HG03045 (cell line): ENCODE results near the gene RNF157.

ENCODE experiments used
- ATAC-seq: cut with Tn5 transposase; IDR thresholded peaks from one replicate; pipeline ENCODE4 v1.9.1; 2021; ENCODE audit warnings: mild to moderate bottlenecking, moderate library complexity; ENCODE audit not compliant: unreplicated experiment

RNF157 gene

GRCh38 chr17:76145231-76146052 lies 94.9 kb downstream of the RNF157 start:
- ATAC-seq: no peak

- no peak for ATAC-seq
Measured at GRCh38 chr17:76142585-76143041, 97.7 kb downstream of the RNF157 start.

GRCh38 chr17:76142039-76142584 lies 98.2 kb downstream of the RNF157 start:
- no peak for ATAC-seq

- peak; percentile 64 for ATAC-seq
Measured at GRCh38 chr17:76141212-76142038, 98.9 kb downstream of the RNF157 start, which contains the start of gene FOXJ1. TSS of gene FOXJ1 (minus strand) at chr17:76141245. CDS start at chr17:76140395, 850 bp downstream.

DNA sequence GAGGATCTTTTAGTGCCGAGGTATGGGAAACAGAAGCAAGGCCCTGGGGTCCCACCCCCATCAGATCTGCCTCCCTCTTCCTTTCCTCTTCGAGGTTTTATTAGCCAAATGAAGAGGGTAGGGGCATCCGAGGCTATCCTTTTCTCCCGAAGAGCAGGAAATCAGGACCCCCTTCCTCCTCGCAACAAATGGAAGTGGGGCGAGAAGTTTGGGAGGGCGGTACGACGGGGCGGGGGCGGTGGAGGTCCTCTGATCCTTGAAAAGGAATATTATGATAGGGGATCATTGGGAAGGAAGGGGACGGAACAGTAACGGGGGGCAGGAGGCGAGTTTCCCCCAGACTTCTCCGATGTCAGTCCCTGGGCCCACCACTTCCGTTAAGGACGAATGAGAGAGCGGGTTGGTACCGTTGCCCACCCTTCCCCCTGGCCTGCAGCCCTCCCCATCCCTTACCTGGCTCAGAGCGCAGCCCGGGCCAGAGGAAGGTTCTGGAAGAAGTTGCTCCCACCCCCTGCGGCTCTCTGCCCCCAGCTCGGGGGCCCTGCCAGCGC lies 99.6 kb downstream of the RNF157 start:
- peak; percentile 2 for ATAC-seq

GRCh38 chr17:76139801-76140660 lies 100.3 kb downstream of the RNF157 start:
- no peak for ATAC-seq

- no peak for ATAC-seq
Measured at GRCh38 chr17:76138896-76139752, 101.2 kb downstream of the RNF157 start.

DNA sequence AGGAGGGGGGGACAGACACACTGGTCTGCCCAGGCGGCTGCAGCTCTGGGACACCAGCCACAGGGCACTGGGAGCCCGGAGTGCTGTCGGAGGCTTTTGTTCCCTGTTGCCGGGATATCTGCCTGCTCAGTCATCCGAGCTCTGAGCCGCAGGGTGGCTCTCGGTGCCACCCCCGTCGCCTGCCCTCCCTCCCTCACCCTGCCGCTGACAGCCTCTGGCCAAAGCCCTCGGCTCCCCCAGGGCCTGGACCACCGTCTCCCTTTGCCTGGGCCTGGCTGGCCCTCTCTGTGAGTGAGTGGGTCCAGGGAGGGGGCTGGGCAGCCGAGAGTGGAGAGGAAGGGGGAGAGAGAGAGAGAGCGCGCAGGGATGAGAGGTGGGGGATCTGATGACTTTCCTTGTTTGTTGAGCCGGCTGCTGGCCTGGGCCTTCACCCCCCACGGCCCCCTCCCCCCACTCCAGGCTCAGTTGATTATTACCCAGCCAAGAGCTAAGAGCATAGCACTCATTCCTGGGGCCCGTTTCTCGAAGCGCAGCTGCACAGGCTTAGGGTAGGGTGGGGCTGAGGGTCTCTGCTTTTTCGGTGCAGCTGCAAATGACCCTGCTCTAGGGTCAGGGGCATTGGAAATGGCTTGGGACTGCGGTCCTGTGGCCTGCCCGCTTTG lies 101.9 kb downstream of the RNF157 start:
- ATAC-seq: no peak

DNA sequence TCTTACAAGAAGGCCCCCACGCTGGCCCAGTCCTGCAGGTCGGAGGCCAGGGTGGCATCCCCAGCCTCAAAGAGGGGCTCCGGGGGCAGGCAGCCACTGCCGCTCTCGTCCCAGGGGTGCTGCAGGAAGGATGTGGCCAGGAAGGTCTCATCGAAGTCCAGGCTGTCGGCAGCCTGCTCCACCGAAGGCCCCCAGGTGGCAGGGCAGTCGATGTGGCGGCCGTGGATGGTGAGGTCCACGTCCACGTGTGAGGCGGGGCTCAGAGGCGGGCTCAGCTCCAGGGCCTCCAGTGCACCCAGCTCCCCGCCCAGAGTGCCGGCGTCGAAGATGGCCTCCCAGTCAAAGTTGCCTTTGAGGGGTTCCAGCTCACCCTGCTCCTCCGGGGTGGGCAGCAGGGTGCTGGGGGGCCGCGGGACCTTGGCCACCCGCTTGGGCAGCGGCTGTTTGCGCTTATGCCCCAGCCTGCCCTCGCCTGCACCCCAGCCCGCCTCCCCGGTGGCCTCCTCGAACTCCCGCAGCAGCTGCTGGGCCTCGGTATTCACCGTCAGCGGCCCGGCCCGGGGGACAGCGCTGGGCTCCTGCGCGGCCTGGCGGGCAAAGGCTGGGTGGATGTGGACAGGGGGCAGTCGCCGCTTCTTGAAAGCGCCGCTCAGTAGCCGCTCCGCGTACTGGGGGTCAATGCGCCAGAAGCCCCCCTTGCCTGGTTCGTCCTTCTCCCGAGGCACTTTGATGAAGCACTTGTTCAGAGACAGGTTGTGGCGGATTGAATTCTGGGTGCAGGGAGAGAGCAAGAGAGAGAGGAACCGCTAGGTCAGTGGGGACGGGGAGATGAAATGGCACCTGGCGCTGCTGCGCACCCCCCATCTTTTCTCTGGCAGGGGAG lies 102.7 kb downstream of the RNF157 start:
- no peak for ATAC-seq

- ATAC-seq: no peak
Measured at GRCh38 chr17:76137001-76137350, 103.3 kb downstream of the RNF157 start.

DNA sequence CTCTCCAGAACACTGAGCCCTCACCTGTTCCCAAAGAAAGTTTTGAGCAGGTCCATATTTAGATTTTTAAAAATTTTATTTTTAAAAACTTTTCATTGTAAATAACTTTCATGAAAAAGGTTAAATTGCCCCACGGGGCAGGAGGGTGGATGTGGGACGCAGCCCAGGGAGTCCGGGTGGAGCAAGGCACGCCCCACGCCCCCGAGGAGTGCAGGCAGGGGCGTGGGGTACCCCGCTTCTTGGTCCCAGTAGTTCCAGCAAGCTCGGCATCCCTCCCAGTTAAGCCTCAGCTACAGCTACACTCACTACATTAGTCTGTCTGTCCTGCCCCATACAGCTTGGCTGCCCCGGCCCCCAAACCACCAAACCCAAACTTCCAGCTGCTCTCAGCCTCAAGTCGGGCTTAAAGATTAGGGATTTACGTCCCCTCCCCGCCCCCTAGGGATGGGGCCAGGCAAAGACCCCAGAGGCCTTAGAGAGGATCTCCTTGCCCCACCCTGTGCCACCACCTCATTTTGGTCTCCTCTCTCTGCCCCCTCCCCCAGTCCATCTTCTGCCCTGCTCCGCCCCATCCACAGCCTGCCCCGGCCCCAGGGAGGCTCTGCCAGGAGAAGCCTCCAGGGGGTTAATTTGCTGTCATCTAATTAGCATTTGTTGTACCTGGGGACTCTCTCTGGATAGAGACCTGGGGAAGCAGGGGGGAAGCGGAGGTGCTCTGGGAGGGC lies 103.9 kb downstream of the RNF157 start:
- no peak for ATAC-seq

DNA sequence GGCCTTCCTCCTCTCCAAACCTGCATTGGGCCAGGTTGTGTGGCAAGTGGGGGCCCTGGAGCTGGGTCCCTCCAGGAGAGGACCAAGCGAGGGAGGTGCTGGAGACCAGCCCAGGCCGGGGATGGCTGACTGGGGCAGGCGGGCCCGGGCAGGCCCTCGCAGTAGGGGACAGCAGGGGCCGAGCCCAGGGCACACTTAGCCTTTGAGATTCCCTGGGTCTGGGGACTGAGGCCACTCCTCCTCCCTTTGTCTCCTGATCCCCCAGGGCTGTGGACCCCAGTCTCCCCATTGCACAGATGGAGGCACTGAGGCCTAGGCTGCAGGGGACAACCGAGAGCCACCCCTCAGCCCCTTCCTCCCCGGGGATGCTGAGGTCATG lies 104.5 kb downstream of the RNF157 start:
- ATAC-seq: no peak

DNA sequence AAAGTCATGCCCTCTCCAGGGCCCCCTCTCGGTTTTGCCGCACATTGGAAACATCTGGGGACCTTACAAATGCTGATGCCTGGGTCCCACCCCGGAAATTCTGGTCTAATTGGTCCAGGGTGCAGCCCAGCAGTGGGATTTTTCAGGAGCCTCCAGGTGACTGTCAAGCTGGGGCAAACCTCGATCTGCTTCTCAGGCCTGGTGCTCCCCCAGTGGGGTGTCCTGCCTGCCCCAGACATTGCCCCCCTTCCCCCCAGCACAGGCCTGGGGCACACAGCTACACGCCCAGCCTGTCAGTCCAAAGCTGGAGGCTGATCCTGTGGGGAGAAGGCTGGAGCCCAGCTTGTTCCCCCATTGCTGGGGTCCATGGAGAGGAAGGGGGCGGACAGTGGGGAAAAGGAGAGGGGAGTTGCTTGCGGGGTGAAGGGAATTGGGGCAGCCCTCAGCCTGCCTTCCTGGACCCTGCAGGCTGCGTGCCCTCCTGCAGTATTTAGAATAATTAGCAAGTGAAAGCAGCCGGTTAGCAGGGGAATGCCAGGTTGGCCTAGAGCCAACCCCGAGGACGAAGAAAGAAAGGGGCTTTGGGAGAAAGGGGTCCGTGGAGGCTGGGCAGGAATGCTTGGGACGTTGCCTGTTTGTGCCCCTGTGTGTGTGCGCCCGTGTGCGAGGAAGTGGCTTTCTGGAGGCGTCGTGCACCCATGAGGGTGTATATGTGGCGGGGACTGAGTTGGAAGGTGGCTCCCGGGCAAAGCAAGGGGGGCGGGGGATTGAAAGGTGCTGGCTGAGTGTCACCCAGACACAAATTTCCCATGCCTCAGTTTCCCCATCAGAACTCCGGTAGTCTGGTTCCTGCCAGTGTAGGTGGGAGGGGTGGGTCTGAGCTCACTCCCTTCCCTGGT lies 105.1 kb downstream of the RNF157 start:
- ATAC-seq: no peak

DNA sequence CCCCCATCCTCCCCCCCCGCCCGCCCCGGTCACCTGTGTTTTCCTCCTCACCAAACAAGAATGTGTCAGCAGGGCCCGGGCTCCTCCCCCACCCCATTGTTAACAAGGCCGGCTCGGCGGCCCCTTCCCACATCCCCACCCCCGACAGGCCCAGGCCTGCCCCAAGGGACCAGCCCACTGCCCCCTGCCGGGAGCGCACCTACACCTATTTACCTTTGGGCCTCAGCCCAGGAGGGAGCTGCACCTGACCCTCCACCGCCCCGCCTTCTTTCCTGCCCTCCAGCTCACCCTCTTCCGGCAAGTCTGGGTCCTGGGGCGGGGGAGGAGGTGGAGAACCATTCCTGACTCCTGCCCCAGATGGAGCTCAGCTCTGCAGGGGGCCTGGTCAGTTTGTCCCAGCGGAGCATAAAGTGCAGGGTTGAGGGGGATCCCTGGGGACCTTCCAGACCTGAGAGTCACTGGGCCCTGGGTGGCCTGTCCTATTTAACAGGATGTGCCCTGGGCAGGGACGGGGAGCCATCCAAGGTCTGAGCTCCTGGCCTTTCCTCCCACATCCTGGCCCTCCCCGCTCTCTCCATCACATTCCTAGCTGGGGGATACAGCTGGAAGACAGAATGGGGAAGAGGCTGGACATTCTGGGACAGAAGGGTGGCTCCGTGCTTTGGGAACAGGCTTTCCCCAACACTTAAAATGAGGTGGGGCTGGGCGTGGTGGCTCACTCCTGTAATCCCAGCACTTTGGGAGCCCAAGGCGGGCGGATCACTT lies 107.5 kb downstream of the RNF157 start:
- no peak for ATAC-seq

GRCh38 chr17:76131692-76132573 lies 108.4 kb downstream of the RNF157 start:
- no peak for ATAC-seq
